Inflammatory macrophage treated with lipopolysaccharide for 4 hours (primary cell): ENCODE data around the gene ATP8A2.

ENCODE experiments used
- DNase-seq: peaks from one replicate; pipeline ENCODE4 v3.0.0-alpha.2; 2020

The ATP8A2 gene

DNA sequence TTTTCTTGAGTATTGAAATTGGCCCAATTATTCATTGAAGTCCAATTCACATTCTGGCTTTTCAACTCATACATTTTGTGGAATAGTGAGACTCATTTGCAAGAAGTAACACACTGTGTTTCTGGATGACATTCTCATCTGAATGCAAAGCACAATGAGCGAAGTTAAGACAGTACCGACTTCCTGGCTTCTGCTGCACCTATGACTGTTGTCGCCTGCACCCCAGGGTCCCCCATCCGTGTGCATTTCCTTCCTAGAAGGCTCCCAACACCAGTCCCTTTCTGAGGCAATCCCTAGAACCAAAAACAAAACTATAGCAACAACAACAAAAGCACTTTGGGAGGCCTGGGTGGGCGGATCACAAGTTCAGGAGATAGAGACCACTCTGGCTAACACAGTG lies 496.7 kb downstream of the ATP8A2 start:
- DNase-seq, result no peak

DNA sequence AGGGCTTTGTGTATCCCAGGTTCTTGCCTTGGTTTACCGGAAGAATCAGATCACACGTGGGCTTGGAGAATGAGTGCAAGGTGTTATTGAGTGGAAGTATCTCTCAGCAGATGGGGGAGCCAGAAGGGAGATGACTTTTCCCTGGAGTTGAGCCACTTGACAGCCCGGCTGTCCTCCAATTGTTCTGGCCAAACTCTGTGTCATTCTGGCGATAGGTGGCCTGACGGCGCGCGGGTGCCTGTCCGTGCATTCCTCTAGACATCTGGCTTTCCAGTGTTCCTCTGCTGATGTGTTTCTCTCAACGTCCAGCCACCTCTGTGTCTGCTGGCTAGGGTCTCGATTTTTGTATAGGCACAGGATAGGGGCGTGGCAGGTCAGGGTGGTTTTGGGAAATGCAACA lies 498.2 kb downstream of the ATP8A2 start:
- DNase-seq, result no peak

GRCh38 chr13:25871389-25872125 lies 499.8 kb downstream of the ATP8A2 start:
- peak; percentile 69 for DNase-seq

GRCh38 chr13:25872481-25873241 lies 500.9 kb downstream of the ATP8A2 start:
- peak; percentile 25 for DNase-seq

GRCh38 chr13:25873242-25873612 lies 501.5 kb downstream of the ATP8A2 start:
- DNase-seq, result peak; percentile 27

DNA sequence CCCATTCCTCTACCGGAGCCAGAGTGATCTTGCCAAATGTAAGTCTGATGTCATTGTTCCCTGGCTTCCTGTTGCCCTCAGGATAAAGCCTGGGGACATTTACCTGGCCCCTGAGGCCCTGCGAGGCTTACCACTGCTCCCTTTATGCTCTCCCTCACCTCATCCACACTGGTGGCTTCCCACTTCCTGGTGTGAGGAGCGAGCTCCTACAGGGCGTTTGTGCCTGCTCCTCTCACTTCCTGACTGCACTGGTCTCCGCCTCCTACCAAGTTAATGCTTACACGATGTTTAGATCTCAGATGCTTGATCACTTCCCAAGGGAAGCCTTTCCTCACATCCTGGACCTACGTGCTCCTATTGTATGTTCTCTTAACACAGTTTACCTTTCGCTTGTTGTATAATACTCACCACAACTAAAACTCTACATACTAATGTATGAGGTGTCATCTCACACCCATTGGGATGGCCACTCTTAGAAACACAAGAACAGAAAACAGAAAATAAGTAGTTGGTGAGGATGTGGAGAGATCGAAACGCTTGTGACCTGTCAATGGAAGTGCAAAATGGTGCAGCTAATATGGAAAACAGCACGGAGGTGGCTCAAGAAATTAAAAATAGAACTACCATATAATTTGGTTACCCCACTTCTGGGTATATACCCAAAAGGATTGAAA lies 502.4 kb downstream of the ATP8A2 start:
- DNase-seq, result no peak

- DNase-seq, result peak; percentile 46
Measured at GRCh38 chr13:25874907-25875306, 503.1 kb downstream of the ATP8A2 start.

DNA sequence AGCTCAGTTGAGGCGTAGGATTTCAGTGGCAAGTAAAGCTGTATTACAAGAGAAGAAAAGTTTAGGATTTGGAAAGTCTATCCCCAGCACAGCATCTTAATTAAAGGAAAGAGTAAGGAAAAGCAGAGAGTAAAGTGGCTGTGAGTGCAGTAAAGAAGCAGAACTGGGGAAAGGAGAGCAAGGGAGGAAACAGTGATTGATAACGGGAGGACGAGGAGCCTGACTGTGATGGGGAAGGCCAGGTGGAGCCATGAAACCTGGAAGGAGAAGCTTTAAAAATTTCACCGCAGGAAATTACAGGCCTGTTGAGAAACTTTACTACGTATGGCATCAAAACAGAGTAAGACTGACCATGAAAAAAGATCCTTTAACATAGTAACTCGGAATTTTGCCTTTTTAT lies 504.5 kb downstream of the ATP8A2 start:
- DNase-seq, result no peak

- no peak for DNase-seq
Measured at GRCh38 chr13:25879466-25879865, 507.7 kb downstream of the ATP8A2 start.

DNA sequence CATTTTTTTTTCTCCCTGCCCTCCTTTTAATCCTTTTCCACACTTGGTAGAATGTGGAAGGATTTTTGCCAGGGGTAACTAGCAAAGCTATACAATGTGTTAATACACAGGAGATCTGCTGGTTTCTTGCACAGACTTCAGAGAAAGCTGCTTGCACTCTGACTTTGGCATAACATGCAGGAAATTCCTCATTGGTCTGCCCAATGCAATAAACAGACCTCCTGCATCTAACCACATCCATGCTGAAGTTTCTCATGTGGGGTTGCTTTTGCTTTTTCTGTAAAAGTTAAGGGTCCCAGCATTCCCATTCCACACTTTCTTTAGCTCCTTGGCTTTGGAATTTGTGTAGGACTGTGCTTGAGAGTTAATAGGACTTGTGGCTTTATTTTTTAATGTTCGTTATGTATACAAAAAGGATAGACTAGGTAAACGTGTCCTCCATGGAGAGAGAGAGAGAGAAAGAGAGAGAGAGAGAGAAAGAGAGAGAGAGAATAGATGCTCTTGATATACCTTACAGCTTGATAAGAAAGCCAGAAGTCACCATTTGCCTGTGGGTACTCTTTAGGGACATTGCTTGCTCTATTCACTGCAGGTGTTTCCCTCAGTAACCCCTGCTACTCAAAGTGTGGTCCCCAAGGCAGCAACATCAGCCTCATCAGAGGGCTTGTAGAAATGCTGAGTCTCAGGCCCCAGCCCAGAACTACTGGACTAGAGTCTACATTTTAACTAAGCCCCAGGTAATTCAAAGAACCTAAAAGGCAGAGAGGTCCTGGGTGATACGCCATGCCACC lies 509.6 kb downstream of the ATP8A2 start:
- DNase-seq, result no peak

DNA sequence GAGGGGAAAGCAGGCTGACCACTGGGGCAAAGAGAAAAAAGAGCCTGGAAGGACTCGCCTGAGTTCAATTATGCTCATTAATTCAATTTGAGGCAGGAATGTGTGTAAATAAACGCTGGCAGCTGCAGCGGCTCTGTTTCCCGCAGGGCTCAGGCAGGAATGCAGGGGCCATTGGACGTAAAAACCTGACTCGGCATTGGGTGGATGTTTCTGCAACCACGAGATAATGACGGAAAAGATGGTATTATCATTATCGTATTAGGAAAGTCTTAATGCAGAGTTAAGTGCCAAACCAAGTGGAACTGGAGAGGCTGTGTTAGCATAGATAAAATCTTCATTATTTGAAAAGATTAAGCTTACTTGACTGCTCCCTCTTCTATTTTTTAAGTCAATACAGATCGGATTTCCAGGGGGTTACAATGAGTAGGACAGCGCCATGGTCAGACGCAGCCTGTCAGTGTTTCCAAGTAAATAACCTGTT lies 510.2 kb downstream of the ATP8A2 start:
- DNase-seq, result no peak

DNA sequence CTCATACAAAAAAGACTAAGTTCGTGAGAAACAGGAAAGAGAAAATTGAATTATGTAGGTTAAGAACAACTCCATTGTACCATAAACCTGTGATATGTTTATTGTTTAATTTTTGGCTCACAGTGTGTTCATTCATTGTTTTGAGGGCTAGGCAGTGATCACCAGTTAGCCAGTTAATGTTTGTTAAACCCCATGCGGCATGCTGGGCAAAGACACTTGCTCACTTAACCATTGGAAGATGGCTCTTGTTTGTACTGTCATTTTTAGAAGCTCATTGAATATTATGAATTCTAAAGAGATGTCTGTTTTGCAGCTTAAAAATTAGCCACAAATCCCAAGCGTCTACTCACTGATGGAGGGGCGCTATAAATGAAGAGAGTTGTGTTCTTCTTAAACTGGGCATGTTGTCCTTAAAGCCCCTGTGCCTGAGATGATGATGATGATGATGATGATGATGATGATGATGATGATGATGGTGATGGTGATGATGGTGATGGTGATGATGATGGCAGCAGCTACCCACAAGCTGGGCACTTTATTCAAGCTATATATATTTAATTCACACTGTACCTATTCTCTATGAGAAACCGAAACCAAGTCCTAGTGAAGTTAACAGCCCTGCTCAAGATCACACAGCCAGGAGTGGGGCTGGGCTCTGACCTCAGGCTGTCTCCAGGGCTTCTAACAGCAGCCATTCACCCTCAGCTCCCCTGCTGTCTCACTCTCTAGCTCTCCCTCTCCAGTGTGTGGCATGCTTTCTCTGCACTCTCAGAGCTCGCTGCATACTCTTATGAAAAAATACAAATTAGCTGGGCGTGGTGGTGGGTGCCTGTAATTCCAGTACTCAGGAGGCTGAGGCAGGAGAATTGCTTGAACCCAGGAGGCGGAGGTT lies 510.9 kb downstream of the ATP8A2 start:
- DNase-seq, result no peak

- no peak for DNase-seq
Measured at GRCh38 chr13:25885418-25885817, 513.6 kb downstream of the ATP8A2 start.

DNA sequence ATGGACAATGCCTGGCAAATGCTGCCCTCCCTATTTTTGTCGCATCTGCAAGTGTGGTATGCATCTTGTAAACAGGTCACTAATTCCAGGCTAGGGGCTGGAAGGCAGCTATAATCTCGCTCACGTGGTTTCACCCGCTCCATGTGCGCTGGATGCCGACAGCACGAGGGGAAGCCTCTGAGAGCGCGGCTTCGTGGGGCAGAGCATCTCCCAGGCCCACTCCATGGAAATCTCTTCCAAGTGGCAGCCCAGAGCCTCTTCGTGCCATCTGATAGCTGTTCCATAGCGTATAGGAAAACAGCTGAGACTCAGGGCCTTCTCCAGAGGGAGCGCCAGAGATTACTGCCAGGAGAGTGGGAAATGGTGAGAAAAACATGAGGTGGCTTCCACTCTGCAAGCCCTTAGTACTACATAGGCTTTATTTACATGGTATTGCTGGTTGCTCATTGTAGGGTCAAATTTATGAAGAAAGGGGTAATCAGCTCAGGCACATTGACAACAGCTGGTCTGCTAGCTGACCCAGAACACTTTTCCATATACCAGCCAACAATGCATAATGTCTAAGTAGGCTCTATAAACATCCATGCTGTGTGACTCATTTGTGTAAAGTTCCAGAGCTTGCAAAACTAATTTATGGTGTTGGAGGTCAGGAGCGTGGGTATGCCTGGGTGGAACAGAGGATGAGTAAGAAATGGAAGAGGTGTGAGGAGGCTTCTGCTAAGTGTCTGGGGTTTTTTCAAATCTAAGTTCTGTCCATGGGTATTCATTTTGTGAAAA lies 514.9 kb downstream of the ATP8A2 start:
- DNase-seq, result peak; percentile 46

DNA sequence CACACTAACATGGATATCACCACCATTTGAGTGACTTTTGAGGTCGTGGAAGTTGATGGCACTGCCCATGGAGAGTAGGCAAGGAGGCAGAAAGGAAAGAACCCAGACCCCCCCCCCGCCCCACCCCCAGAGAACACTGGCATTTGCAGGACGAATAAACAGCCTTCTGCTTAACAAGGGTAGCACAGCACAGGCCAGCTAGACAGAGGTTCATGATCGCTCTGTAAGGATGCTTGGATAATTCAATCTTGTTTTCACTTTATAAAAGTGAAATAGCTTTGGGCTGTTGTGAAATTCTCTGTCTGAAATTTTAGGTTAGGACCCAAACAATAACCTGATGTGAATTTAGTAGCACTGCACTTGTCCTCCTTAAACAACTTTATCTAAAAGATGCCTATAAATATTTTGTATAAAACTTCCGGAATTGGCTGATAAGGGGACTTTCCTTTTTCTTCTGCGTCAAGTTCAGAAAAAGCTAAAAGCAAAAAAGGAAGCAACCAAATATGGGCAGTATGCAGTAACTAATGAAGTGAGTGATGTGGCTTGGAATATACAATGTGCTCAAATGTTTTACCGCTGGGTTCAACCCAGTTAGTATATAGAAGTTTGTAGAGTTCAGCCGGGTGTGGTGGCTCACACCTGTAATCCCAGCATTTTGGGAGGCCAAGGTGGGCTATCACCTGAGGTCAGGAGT lies 516.3 kb downstream of the ATP8A2 start:
- peak; percentile 36 for DNase-seq

GRCh38 chr13:25890671-25891212 lies 519.0 kb downstream of the ATP8A2 start:
- peak; percentile 32 for DNase-seq

DNA sequence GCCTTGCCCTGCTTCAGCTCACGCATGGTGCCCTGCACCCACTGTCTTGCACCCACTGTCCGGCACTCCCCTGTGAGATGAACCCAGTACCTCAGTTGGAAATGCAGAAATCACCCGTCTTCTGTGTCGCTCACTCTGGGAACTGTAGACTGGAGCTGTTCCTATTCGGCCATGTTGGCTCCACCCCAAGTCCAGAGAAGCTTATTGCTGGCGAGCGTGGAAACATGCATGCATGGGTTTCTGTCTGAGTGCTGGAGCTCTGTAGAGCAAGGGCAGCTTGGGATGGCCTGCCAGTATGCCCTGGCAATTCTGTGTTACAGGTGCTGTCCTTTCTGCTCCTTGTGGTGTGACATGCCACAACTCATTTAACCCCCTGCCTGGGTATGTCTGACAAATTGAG lies 527.2 kb downstream of the ATP8A2 start:
- no peak for DNase-seq

DNA sequence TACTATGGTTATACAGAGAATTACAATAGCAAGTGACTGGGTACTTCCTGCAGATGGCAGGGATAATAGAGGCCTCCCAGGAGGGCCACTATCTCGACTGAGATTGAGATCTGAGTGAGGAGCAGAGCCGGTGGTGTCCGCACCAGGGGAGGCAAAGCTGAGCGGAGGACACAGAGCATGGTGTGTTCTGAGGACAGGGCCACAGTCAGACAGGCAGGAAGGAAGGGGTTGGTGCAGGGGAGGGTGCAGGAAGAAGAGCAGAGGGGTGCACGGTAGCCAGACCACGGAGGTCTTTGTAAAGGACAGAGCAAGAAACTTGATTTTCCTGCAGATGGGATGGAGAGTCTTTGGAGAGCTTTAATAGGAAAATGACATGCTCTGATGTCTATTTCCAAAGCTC lies 527.7 kb downstream of the ATP8A2 start:
- DNase-seq, result no peak

- DNase-seq, result no peak
Measured at GRCh38 chr13:25899952-25900351, 528.2 kb downstream of the ATP8A2 start.
